GM12892 (cell line): Measurements from ENCODE around the gene HABP4.

Experiments used
- POLR2A ChIP-seq: IDR thresholded peaks from 2 replicates; pipeline ENCODE4 v1.6.1; 2011; ENCODE audit warnings: low read depth, low read length, control low read depth
- TAF1 ChIP-seq: IDR thresholded peaks from 2 replicates; pipeline ENCODE4 v1.6.1; 2011; ENCODE audit warnings: low read depth, mild to moderate bottlenecking, control low read depth, low read length, borderline replicate concordance

DNA sequence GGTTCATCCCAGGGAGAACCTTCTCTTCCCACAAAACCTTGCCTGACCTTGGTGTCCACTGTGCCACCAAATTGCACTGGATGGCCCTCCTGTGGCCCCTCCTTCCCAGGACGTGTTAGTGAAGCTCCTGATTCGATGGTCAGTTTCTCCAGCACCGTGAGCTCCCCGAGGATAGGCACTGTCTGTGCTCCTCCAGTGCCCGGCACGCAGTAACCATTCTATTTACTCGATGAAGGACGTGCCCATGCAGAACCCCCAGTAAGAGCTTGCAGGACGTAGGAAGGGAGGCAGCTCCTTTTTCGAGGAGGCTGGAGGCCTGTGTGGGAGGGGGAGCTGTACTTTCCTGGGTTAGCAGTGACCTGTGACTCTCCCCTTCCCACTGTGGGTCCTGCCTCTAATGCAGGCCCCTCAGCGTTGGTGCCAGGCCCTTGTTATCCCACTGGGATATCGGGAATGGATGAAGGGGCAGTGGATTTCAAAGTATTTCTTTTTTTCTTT is 39.6 kb downstream of the HABP4 start:
- TF ChIP-seq TAF1 (no peak), POLR2A (no peak)
